A673 (cell line): Measurements from ENCODE around the gene SHANK1. TPM values are rescaled to one million over a fixed set of nuclear protein-coding genes. Genes with fewer than 3 reads are reported as not detected.

Experiments used
- BruUV-seq: library from RNA; stranded (reverse); fragments of 400-500 nt; replicated peaks from 2 replicates; lab custom pipeline; 2021; lab: Mats Ljungman, UMichigan
- CTCF ChIA-PET: fragments of 300-600 bp; sonication (Branson Sonifier 250); formaldehyde crosslinking; loops from one replicate; lab custom pipeline; 2022; ENCODE audit warnings: antibody characterized with exemption; lab: Charles Lee
- POLR2A ChIA-PET: fragments of 300-600 bp; sonication (Branson Sonifier 250); formaldehyde crosslinking; loops from one replicate; lab custom pipeline; 2022; ENCODE audit warnings: antibody characterized with exemption; ENCODE audit not compliant: low non-redundant PET; lab: Charles Lee
- DNase-seq: peaks from one replicate; pipeline ENCODE4 v3.0.0-alpha.2; 2015; ENCODE audit warnings: low spot score
- H3K27ac ChIP-seq: fragments of 200-600 bp; sonication (generic); 2 replicates; pipeline ENCODE4 v1.5.1; 2016; ENCODE audit warnings: mixed run types, low read depth, mild to moderate bottlenecking, mixed read lengths, antibody characterized with exemption, low read length; ENCODE audit not compliant: poor library complexity, severe bottlenecking
- H3K27me3 ChIP-seq: fragments of 200-600 bp; sonication (generic); replicated peaks from 2 replicates; pipeline ENCODE4 v1.6.1; 2017; ENCODE audit warnings: mixed run types, low read depth, mild to moderate bottlenecking, mixed read lengths, antibody characterized with exemption, low read length; ENCODE audit not compliant: insufficient read depth, poor library complexity
- H3K36me3 ChIP-seq: fragments of 200-600 bp; sonication (generic); 2 replicates; pipeline ENCODE4 v1.6.1; 2016; ENCODE audit warnings: mixed run types, mild to moderate bottlenecking, mixed read lengths, antibody characterized with exemption, low read length; ENCODE audit not compliant: insufficient read depth, poor library complexity, severe bottlenecking
- H3K4me1 ChIP-seq: fragments of 200-600 bp; sonication (generic); 2 replicates; pipeline ENCODE4 v1.6.1; 2017; ENCODE audit warnings: mixed run types, mild to moderate bottlenecking, mixed read lengths, antibody characterized with exemption, low read length; ENCODE audit not compliant: insufficient read depth, poor library complexity, severe bottlenecking
- H3K4me3 ChIP-seq: fragments of 200-600 bp; sonication (generic); 2 replicates; pipeline ENCODE4 v1.5.1; 2016; ENCODE audit warnings: low read depth, mixed run types, mild to moderate bottlenecking, mixed read lengths, low read length; ENCODE audit not compliant: poor library complexity, severe bottlenecking
- H3K9me3 ChIP-seq: fragments of 200-600 bp; sonication (generic); 2 replicates; pipeline ENCODE4 v1.6.1; 2016; ENCODE audit warnings: mixed run types, low read depth, mild to moderate bottlenecking, mixed read lengths, antibody characterized with exemption, low read length; ENCODE audit not compliant: poor library complexity, severe bottlenecking
- EZH2 ChIP-seq: fragments of 200-600 bp; sonication (generic); IDR thresholded peaks from 2 replicates; pipeline ENCODE4 v1.6.1; 2017; ENCODE audit warnings: borderline replicate concordance, low read depth, mild to moderate bottlenecking, mixed read lengths, antibody characterized with exemption, low read length; ENCODE audit not compliant: poor library complexity, severe bottlenecking
- intact Hi-C: fragments of 100-400 bp; cut with micrococcal nuclease; formaldehyde crosslinking; loops from one replicate; pipeline ENCODE4 v1.10.0; 2022; ENCODE audit not compliant: unreplicated experiment
- total RNA-seq: library from RNA; stranded (reverse); gene quantifications from 2 replicates; pipeline ENCODE4 v1.2.3, GENCODE V29; 2021
- TF ChIP-seq, protein P1 (sequence below): fragments of 300-800, 200-600 bp; sonication (generic); conservative IDR thresholded peaks from 2 replicates; pipeline ENCODE4 v1.5.1; 2017; ENCODE audit warnings: low read depth, mild to moderate bottlenecking, antibody characterized with exemption, low read length, moderate library complexity, mixed read lengths

The SHANK1 gene
- total RNA-seq, 1 experiment from 2014 or later, result 69.7 TPM

DNA sequence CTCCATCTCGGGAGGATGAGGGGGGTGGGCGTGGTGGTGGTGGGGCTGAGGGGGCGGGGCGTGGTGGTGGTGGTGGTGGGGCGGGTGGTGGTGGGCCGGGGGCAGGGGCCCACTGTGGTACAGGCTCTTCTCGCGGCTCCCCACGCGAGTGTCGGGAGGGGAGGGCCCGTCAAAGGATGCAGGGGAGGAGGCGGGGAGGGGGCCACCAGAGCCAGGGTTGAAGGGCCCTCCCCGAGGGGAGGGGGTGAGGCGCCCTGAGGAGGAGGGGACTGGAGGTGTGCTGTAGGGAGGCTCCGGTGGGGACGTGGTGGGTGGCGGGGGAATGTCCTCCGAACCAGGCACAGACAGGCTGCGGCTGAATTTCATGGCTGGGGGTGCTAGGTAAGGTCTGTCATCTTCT is 50.7 kb downstream of the SHANK1 start:
- Histone ChIP-seq H3K27me3 (peaks cover 30% of the 10 kb centered on the region), H3K9me3 (no peaks in the 10 kb centered on the region), H3K27ac (no peak overlapping the region), H3K4me1 (peaks cover 7% of the 10 kb centered on the region), H3K36me3 (no peaks in the 10 kb centered on the region), H3K4me3 (no peak overlapping the region)
- BruUV-seq, result no TSS peak
- POLR2A ChIA-PET, result no interaction called here
- CTCF ChIA-PET, result interaction anchor here (0.6 to 1.2 kb wide), 3 partner anchors 9 to 128 kb away, joined by 4 to 6 read pairs (median 4); no protein-coding TSS in a partner anchor
- TF ChIP-seq EZH2, result no peak
- TF ChIP-seq, protein P1, sequence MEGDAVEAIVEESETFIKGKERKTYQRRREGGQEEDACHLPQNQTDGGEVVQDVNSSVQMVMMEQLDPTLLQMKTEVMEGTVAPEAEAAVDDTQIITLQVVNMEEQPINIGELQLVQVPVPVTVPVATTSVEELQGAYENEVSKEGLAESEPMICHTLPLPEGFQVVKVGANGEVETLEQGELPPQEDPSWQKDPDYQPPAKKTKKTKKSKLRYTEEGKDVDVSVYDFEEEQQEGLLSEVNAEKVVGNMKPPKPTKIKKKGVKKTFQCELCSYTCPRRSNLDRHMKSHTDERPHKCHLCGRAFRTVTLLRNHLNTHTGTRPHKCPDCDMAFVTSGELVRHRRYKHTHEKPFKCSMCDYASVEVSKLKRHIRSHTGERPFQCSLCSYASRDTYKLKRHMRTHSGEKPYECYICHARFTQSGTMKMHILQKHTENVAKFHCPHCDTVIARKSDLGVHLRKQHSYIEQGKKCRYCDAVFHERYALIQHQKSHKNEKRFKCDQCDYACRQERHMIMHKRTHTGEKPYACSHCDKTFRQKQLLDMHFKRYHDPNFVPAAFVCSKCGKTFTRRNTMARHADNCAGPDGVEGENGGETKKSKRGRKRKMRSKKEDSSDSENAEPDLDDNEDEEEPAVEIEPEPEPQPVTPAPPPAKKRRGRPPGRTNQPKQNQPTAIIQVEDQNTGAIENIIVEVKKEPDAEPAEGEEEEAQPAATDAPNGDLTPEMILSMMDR, result no peak
- no peak for DNase-seq
- intact Hi-C loops, result loop anchor here (1.0 kb wide), 1 partner anchor 114 kb away; no protein-coding TSS in a partner anchor

DNA sequence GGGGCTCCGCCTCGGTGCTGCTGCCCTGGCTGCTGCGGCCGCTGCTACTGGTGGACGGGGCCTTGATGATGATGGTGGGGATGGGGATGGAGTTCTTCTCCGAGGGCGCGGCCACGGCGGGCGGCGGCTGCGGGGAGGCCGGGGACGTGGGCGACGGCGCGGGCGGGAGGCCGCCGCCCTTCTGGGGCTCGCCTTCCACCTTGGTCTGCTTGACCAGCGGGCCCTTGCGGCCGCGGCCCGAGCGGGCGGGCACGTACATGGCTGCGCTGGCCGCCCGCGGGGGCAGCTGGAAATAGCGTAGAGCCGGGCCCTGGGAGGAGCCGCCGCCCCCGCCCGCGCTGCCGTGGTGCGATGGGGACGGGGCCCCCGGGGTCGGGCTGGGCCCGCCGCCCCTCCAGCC is 51.2 kb downstream of the SHANK1 start:
- intact Hi-C loops, result no loop called here
- Histone ChIP-seq H3K4me3 (no peak overlapping the region), H3K36me3 (no peaks in the 10 kb centered on the region), H3K4me1 (peaks cover 7% of the 10 kb centered on the region), H3K27ac (no peak overlapping the region), H3K27me3 (peaks cover 30% of the 10 kb centered on the region), H3K9me3 (no peaks in the 10 kb centered on the region)
- ChIA-PET POLR2A (no interaction called here), CTCF (no interaction called here)
- TF ChIP-seq, protein P1, result no peak
- no peak for TF ChIP-seq EZH2
- BruUV-seq, result no TSS peak
- DNase-seq, result no peak

DNA sequence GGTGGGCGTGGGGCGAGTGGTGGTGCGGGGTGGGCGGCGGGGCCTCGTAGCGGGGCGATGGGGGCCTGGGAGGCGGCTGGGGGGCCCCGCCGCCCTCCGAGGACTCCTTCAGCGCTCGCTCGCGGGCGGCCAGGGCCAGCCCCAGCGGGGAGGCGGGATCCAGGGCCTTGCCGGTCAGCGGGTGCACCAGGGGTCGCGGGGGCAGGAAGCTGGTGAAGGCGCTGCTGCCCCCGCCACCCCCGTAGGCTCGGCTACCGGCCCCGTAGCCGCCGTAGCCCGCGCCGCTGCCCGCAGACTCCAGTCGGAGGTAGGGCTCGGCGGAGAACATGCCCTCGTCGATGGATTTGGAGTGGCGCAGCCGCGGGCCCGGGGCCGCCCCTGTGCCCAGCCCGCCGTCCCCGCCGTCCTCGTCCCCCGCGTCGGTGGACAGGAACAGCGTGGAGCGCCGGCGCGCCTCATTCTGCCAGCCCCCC is 51.8 kb downstream of the SHANK1 start:
- intact Hi-C loops, result no loop called here
- ChIA-PET CTCF (interaction anchor here (0.7 kb wide), 2 partner anchors 35 to 242 kb away, joined by 8 to 12 read pairs; no protein-coding TSS in a partner anchor), POLR2A (no interaction called here)
- Histone ChIP-seq H3K27me3 (peaks cover 30% of the 10 kb centered on the region), H3K36me3 (no peaks in the 10 kb centered on the region), H3K27ac (no peak overlapping the region), H3K4me1 (peaks cover 7% of the 10 kb centered on the region), H3K4me3 (peak overlapping the region; percentile 23), H3K9me3 (no peaks in the 10 kb centered on the region)
- TF ChIP-seq, protein P1, result no peak
- TF ChIP-seq EZH2, result peak; percentile 54
- DNase-seq, result no peak
- BruUV-seq, result no TSS peak
